Effector memory CD4-positive, alpha-beta T cell (primary cell): ENCODE measurements around the gene TRIM56.
"Not testable (repeated sequence)": the region's sequence is repeated elsewhere in the genome, so short reads cannot be mapped to it uniquely, and the experiment has no call there.

ENCODE experiments used
- DNase-seq, 3 donors: peaks; one replicate each; pipeline ENCODE4 v3.0.0-alpha.2; 2020
- H3K27ac ChIP-seq: 2 replicates; pipeline ENCODE4 v1.7.0; 2013; ENCODE audit warnings: mild to moderate bottlenecking, low read length, moderate library complexity; ENCODE audit not compliant: insufficient read depth, poor library complexity, severe bottlenecking
- H3K27me3 ChIP-seq: replicated peaks from 2 replicates; pipeline ENCODE4 v1.7.0; 2013; ENCODE audit warnings: mild to moderate bottlenecking, low read length; ENCODE audit not compliant: insufficient read depth, control insufficient read depth, poor library complexity, severe bottlenecking
- H3K36me3 ChIP-seq: 2 replicates; pipeline ENCODE4 v1.7.0; 2013; ENCODE audit warnings: mild to moderate bottlenecking, low read length, moderate library complexity; ENCODE audit not compliant: control insufficient read depth, insufficient read depth
- H3K4me1 ChIP-seq: 2 replicates; pipeline ENCODE4 v1.7.0; 2013; ENCODE audit warnings: low read length, mild to moderate bottlenecking; ENCODE audit not compliant: control insufficient read depth, insufficient read depth, poor library complexity, severe bottlenecking
- H3K4me3 ChIP-seq: 2 replicates; pipeline ENCODE4 v1.7.0; 2013; ENCODE audit warnings: low read length, low read depth, mild to moderate bottlenecking; ENCODE audit not compliant: insufficient read depth, poor library complexity, severe bottlenecking
- H3K9me3 ChIP-seq: 2 replicates; pipeline ENCODE4 v1.7.0; 2013; ENCODE audit warnings: mild to moderate bottlenecking, low read length, moderate library complexity; ENCODE audit not compliant: control insufficient read depth

Gene TRIM56

GRCh38 chr7:101128040-101128834, 43.0 kb downstream of the TRIM56 start:
- H3K4me3 ChIP-seq = no peak overlapping the region
- no peaks in the 10 kb centered on the region for H3K9me3 ChIP-seq
- no peak for DNase-seq
- peaks cover 4% of the 10 kb centered on the region for H3K27me3 ChIP-seq
- no peak overlapping the region for H3K27ac ChIP-seq
- no peaks in the 10 kb centered on the region for H3K36me3 ChIP-seq
- H3K4me1 ChIP-seq = peaks cover 17% of the 10 kb centered on the region

GRCh38 chr7:101129603-101130117, 44.4 kb downstream of the TRIM56 start:
- Histone ChIP-seq H3K27ac (no peak overlapping the region), H3K36me3 (no peaks in the 10 kb centered on the region), H3K4me1 (peaks cover 17% of the 10 kb centered on the region), H3K4me3 (no peak overlapping the region), H3K9me3 (no peaks in the 10 kb centered on the region), H3K27me3 (peaks cover 4% of the 10 kb centered on the region)
- DNase-seq = no peak

- not testable (repeated sequence) for H3K27ac ChIP-seq, H3K4me3 ChIP-seq, H3K36me3 ChIP-seq
Observed at GRCh38 chr7:101132626-101133600, 47.6 kb downstream of the TRIM56 start.

GRCh38 chr7:101133621-101134398, 48.5 kb downstream of the TRIM56 start:
- no peak for DNase-seq
- peaks cover 9% of the 10 kb centered on the region for H3K27me3 ChIP-seq
- no peak overlapping the region for H3K27ac ChIP-seq
- H3K4me1 ChIP-seq = peaks cover 7% of the 10 kb centered on the region
- no peaks in the 10 kb centered on the region for H3K9me3 ChIP-seq
- H3K4me3 ChIP-seq = no peak overlapping the region
- H3K36me3 ChIP-seq = no peaks in the 10 kb centered on the region

More at GRCh38 chr7:101132626-101133600, 47.6 kb downstream of the TRIM56 start:
- DNase-seq, H3K27me3 ChIP-seq, H3K9me3 ChIP-seq, H3K4me1 ChIP-seq: not testable (repeated sequence)

- Histone ChIP-seq H3K27ac (no peak overlapping the region), H3K27me3 (peaks cover 9% of the 10 kb centered on the region), H3K4me1 (peaks cover 7% of the 10 kb centered on the region), H3K36me3 (no peaks in the 10 kb centered on the region), H3K9me3 (no peaks in the 10 kb centered on the region), H3K4me3 (no peak overlapping the region)
- no peak for DNase-seq
Observed at GRCh38 chr7:101134399-101134980, 49.2 kb downstream of the TRIM56 start.

- no peak for DNase-seq
- peaks cover 9% of the 10 kb centered on the region for H3K27me3 ChIP-seq
- no peaks in the 10 kb centered on the region for H3K36me3 ChIP-seq
- no peaks in the 10 kb centered on the region for H3K9me3 ChIP-seq
- peaks cover 7% of the 10 kb centered on the region for H3K4me1 ChIP-seq
- no peak overlapping the region for H3K4me3 ChIP-seq
- no peak overlapping the region for H3K27ac ChIP-seq
Observed at GRCh38 chr7:101137651-101138212, 52.5 kb downstream of the TRIM56 start.

GRCh38 chr7:101138213-101138870, 53.1 kb downstream of the TRIM56 start:
- Histone ChIP-seq H3K36me3 (no peaks in the 10 kb centered on the region), H3K4me1 (peaks cover 7% of the 10 kb centered on the region), H3K27ac (no peak overlapping the region), H3K4me3 (no peak overlapping the region), H3K27me3 (peaks cover 7% of the 10 kb centered on the region), H3K9me3 (no peaks in the 10 kb centered on the region)
- peak; percentile 66 to 75 (median 73) for DNase-seq

- peaks cover 11% of the 10 kb centered on the region for H3K4me1 ChIP-seq
- DNase-seq = no peak
- peaks cover 5% of the 10 kb centered on the region for H3K27me3 ChIP-seq
- H3K4me3 ChIP-seq = no peak overlapping the region
- H3K9me3 ChIP-seq = no peaks in the 10 kb centered on the region
- H3K27ac ChIP-seq = no peak overlapping the region
- no peaks in the 10 kb centered on the region for H3K36me3 ChIP-seq
Observed at GRCh38 chr7:101140339-101140699, 55.0 kb downstream of the TRIM56 start.
